ENCODE results near the gene CDK5.

DNA sequence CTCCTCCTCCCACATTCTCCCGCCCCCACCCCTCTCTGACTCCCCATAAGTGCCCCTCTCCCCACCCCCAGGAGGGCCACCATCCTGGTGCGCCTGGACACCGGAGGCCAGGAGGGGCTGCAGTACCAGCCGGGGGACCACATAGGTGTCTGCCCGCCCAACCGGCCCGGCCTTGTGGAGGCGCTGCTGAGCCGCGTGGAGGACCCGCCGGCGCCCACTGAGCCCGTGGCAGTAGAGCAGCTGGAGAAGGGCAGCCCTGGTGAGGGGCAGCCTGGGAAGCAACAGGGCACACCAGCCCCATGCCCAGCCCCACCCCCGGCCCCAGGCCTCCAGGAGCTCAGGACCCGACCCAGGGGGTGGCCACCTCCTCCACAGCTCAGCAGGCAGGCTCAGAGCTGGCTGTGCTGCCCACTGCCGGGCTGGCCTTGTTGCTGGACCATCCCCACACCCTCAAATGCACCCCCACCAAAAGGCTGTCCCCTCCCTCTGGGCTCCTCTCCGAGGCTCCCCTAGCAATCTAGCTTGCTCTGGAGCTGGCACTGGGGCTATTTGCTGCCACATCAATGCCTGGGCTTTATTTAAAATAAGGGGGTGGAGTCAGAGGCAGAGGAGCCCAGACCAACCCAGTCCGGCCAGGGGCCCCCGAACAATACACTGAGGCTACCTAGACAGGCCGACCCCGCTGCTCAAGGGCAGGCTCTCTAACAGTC, 48.2 kb downstream of the CDK5 start:
- TF ChIP-seq CTCF (IDR thresholded peaks at IDR 0.05): no peak
- no peak for TF ChIP-seq POLR2A (IDR thresholded peaks at IDR 0.05)
- no peak for TF ChIP-seq POLR2AphosphoS5 (IDR thresholded peaks at IDR 0.05)

Measured in breast epithelium (tissue), 3 donors.